ENCODE data around the gene PARD3B.

Gene PARD3B

DNA sequence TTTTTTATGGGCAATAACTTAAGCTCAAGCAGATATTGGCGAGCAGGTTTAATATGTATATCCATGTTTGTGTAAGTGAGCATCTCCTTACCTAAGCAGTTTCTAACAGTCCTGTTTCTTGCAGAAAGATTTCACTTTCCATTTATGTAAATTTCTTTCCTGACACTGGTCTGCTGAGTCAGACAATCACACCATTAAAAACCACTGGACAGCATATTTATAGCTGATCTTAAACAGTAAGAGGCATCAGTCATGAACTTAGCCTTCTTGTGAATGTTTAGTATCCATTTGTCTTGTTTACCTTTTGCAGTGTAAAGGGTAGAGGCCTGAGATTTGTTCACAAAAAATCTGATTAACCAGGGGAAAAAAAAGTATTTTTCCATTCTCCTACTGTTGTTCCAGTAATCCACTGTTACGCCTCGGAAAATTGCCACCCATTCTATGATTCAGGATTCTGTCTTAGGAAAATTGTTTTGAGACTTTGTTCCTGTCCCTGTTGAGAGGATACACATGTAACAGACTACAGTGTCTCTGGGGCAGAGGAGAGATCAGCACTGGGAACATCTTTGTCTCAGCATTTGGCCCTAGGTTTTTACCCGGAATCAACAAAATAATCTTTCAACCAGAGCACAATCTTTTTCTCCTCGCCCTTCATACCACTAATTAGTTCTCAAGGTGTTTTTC is 616.0 kb downstream of the PARD3B start:
- DNase-seq (ENCODE audit: extremely low read depth in 1 of 2, low read depth in 1 of 2) = no peak

- DNase-seq (ENCODE audit: extremely low read depth in 1 of 2, low read depth in 1 of 2) = no peak
Measured at GRCh38 chr2:205166745-205167144, 621.5 kb downstream of the PARD3B start.

- no peak for DNase-seq (ENCODE audit: extremely low read depth in 1 of 2, low read depth in 1 of 2)
Measured at GRCh38 chr2:205169012-205169411, 623.7 kb downstream of the PARD3B start.

- no peak for DNase-seq (ENCODE audit: extremely low read depth in 1 of 2, low read depth in 1 of 2)
Measured at GRCh38 chr2:205169464-205169863, 624.2 kb downstream of the PARD3B start.

GRCh38 chr2:205170399-205170798 is 625.1 kb downstream of the PARD3B start:
- no peak for DNase-seq (ENCODE audit: extremely low read depth in 1 of 2, low read depth in 1 of 2)

- DNase-seq (ENCODE audit: extremely low read depth in 1 of 2, low read depth in 1 of 2) = no peak
Measured at GRCh38 chr2:205171261-205171940, 626.1 kb downstream of the PARD3B start.

GRCh38 chr2:205175831-205176230 is 630.6 kb downstream of the PARD3B start:
- no peak for DNase-seq (ENCODE audit: extremely low read depth in 1 of 2, low read depth in 1 of 2)

GRCh38 chr2:205176546-205176945 is 631.3 kb downstream of the PARD3B start:
- no peak for DNase-seq (ENCODE audit: extremely low read depth in 1 of 2, low read depth in 1 of 2)

DNA sequence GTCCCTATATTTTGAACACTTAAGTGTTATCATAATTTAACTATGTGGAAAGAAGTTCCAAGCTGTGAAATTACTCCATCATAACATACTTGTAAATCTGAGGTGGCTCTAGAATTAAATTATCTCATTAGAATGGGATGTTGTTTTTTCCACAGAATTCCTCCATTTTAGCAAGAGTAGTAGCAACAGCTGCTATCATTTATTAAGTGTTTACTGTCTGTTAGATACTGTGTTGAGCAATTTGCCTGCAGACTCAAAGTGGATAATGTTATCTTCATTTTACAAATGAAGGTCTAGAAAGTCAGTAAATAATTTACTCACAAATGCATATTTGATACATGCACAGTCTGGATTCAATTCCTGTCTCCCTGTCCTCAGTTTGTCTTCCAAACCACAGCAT is 632.3 kb downstream of the PARD3B start:
- DNase-seq (ENCODE audit: extremely low read depth in 1 of 2, low read depth in 1 of 2) = no peak

DNA sequence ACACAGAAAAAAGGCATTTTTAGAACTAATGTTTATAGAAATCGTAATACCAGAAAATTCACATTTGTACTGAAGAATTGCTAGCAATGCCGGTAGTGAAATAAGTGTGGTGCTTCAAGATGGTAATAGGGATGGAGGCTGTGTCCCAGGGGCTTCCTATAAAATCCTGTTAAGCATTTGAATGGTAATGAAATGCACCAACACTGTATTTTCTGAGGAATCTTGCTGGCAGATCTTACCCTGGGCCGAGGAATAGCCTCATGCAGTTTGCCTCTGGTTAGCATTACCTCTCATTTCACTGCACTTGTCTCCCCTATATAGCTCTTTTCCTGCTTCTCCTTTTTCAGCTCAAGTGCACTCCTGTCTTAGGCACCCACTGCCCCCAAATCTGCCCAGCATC is 635.5 kb downstream of the PARD3B start:
- DNase-seq (ENCODE audit: extremely low read depth in 1 of 2, low read depth in 1 of 2) = no peak

GRCh38 chr2:205187731-205188130 is 642.5 kb downstream of the PARD3B start:
- DNase-seq (ENCODE audit: extremely low read depth in 1 of 2, low read depth in 1 of 2) = no peak

DNA sequence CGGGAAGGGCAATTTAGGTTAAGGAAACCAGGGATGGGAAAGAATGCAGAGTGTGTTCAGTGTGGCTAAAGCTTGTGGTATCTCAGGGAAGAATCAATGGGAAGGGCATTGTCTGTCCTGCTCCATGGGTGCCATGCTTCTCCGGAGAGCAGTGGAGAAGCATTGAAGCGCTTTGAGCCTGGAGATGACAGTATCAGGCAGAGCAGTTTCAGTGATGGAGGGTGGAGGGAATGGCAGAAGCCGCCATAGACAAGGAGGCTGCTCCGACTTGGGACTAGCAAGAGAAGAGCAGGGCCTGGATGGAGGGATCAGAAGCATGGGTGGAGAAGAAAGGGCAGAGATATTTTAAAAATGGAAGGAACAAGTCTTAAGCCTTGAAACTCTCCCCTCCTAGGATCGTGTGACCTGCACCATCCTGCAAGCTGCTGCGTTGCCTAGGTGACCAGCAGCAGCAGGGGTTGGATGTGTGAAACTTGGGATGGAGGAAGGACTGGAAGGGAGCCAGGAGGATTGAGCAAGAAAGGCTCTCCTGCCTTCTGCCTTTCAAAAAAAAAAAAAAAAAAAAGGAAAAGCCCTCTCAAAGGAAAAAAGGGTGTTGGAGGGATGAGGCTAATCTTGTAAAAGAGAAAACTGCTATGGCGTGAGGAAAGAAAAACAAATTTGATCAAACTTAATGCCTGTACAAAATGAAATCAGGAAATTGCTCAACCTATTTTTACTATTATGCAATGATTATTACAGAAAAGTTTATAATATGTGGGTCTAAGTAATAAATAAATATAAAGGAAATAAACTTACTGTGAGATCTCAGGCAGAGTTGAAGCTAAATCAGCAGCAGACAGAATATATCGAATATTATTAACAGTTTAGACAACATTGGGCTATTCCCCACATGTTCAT is 643.2 kb downstream of the PARD3B start:
- DNase-seq (ENCODE audit: extremely low read depth in 1 of 2, low read depth in 1 of 2) = no peak

GRCh38 chr2:205189301-205189700 is 644.0 kb downstream of the PARD3B start:
- no peak for DNase-seq (ENCODE audit: extremely low read depth in 1 of 2, low read depth in 1 of 2)

DNA sequence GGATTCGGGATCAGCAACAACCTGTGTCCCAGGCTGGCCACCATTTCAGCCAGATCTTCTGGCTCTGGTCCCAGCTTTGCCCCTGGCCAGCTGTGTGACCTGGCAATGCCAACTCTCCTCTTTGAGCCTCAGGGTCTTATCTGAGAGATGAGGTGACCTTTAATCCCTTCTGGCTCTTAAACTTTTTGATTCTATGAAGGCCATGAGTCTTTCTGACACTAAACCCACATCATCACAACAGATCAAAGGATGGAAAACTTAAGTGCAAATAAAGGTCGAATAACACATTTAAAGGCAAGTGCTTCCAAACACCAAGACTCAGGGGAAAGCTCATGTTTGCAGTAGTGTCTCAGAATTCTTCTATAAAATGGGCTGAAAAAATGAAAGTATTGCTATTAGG is 645.3 kb downstream of the PARD3B start:
- DNase-seq (ENCODE audit: extremely low read depth in 1 of 2, low read depth in 1 of 2) = no peak

- no peak for DNase-seq (ENCODE audit: extremely low read depth in 1 of 2, low read depth in 1 of 2)
Measured at GRCh38 chr2:205193125-205193835, 648.0 kb downstream of the PARD3B start.

- DNase-seq (ENCODE audit: extremely low read depth in 1 of 2, low read depth in 1 of 2) = no peak
Measured at GRCh38 chr2:205193836-205194228, 648.6 kb downstream of the PARD3B start.

GRCh38 chr2:205197468-205198139 is 652.3 kb downstream of the PARD3B start:
- no peak for DNase-seq (ENCODE audit: extremely low read depth in 1 of 2, low read depth in 1 of 2)

DNA sequence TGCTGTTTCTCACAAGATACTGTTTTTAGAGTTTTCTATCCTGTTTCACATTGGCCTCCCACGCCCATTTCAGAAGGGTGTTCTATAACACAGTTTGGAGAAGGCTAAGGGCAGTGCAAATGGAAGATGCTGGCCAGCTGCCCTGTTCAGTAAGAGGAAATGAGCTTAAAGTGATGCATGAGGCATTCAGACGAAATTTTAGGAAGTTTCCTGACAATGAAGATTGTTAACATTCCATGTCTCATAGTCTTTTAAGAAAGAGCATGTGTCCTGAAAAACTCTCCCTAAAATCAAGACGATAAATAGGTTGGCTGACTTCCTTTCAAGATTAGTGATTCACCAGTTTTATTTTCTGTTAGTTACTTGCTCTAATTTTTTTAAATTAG is 652.9 kb downstream of the PARD3B start:
- no peak for DNase-seq (ENCODE audit: extremely low read depth in 1 of 2, low read depth in 1 of 2)

- DNase-seq (ENCODE audit: extremely low read depth in 1 of 2, low read depth in 1 of 2) = no peak
Measured at GRCh38 chr2:205199165-205199850, 654.0 kb downstream of the PARD3B start.

DNA sequence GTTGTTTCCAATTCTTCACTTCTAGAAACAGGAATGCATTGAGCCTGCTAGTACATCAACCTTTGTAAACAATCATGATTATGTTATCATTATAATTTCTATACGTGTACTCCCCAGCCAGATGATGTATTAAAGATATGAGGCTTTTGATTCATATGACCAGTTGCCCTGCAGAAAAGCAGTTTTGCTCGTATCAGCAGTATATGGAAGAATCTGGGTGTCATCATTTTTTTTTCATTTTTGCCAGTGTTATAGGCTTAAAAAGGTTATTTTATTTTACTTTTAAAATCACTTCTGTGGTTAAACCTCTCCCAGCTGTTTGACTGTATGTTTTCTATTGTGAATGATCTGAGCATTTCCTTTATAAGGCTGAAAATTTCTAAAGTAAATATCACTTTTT is 665.2 kb downstream of the PARD3B start:
- no peak for DNase-seq (ENCODE audit: extremely low read depth in 1 of 2, low read depth in 1 of 2)
